Ovary (tissue), 3 donors: ENCODE data around the gene RNF2.

Source experiments
- EP300 ChIP-seq: sonication (generic); formaldehyde crosslinking; IDR thresholded peaks from one replicate; pipeline ENCODE4 v1.6.1; 2017; ENCODE audit warnings: antibody characterized with exemption
- POLR2A ChIP-seq: fragments of 450-650 bp; IDR thresholded peaks from one replicate; pipeline ENCODE4 v1.6.1; 2017; ENCODE audit warnings: antibody characterized with exemption, mild to moderate bottlenecking, moderate library complexity
- TF ChIP-seq, protein P1 (sequence below), 3 donors: fragments of 450-650 bp in 2 of 3; fragments of 200-600 bp in 1 of 3; IDR thresholded peaks; one replicate each; pipeline versions ENCODE4 v1.5.1 to v1.8.0; 2016 to 2022; ENCODE audit warnings: antibody characterized with exemption in 3 of 3, mild to moderate bottlenecking in 1 of 3
- donor health status: DM: no; HTN: no; CAD: no.

DNA sequence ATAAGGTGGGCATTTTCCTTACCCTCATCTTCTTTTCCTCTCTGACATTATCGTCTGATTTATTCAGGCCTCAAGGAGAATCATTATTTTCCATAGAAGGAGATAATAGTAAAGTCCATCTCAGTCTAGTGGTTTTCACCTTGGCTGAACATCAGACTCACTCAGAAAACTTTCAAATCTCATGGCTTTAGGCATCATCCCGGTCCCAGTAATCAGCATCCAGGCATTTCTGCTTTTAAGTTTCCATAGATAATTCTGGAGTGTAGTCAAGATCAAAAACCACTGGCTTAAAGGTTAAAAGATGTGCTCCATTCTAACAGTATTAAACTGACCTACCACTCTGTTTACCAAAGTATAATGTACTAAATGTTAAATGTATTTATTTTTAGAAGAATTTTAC, 49.4 kb downstream of the RNF2 start:
- TF ChIP-seq, protein P1, sequence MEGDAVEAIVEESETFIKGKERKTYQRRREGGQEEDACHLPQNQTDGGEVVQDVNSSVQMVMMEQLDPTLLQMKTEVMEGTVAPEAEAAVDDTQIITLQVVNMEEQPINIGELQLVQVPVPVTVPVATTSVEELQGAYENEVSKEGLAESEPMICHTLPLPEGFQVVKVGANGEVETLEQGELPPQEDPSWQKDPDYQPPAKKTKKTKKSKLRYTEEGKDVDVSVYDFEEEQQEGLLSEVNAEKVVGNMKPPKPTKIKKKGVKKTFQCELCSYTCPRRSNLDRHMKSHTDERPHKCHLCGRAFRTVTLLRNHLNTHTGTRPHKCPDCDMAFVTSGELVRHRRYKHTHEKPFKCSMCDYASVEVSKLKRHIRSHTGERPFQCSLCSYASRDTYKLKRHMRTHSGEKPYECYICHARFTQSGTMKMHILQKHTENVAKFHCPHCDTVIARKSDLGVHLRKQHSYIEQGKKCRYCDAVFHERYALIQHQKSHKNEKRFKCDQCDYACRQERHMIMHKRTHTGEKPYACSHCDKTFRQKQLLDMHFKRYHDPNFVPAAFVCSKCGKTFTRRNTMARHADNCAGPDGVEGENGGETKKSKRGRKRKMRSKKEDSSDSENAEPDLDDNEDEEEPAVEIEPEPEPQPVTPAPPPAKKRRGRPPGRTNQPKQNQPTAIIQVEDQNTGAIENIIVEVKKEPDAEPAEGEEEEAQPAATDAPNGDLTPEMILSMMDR (IDR thresholded peaks at IDR 0.05), result no peak
- TF ChIP-seq POLR2A (no peak), EP300 (no peak)
